DMS 273 (cell line): ENCODE results near the gene ST3GAL3.
"Not testable (repeated sequence)": the region's sequence is repeated elsewhere in the genome, so short reads cannot be mapped to it uniquely, and the experiment has no call there.

Experiments used
- DNase-seq: peaks from one replicate; lab custom pipeline; 2025; ENCODE audit not compliant: unreplicated experiment; lab: John Stamatoyannopoulos, UW

The ST3GAL3 gene

GRCh38 chr1:43817304-43817939, 110.1 kb downstream of the ST3GAL3 start:
- DNase-seq = no peak

- DNase-seq = peak; percentile 9
Measured at GRCh38 chr1:43818691-43819090, 111.4 kb downstream of the ST3GAL3 start.

- DNase-seq = no peak
Measured at GRCh38 chr1:43819357-43819756, 112.0 kb downstream of the ST3GAL3 start.

GRCh38 chr1:43821471-43821870, 114.1 kb downstream of the ST3GAL3 start:
- no peak for DNase-seq

GRCh38 chr1:43822040-43822690, 114.8 kb downstream of the ST3GAL3 start:
- DNase-seq = no peak

GRCh38 chr1:43824795-43825194, 117.5 kb downstream of the ST3GAL3 start:
- DNase-seq = no peak

GRCh38 chr1:43828574-43828973, 121.2 kb downstream of the ST3GAL3 start:
- DNase-seq = no peak

GRCh38 chr1:43830802-43831201, 123.5 kb downstream of the ST3GAL3 start:
- no peak for DNase-seq

- no peak for DNase-seq
Measured at GRCh38 chr1:43831851-43832250, 124.5 kb downstream of the ST3GAL3 start.

- DNase-seq = no peak
Measured at GRCh38 chr1:43832255-43832654, 124.9 kb downstream of the ST3GAL3 start.

GRCh38 chr1:43832998-43833397, 125.7 kb downstream of the ST3GAL3 start:
- DNase-seq = no peak

GRCh38 chr1:43833902-43834279, 126.6 kb downstream of the ST3GAL3 start:
- not testable (repeated sequence) for DNase-seq

- no peak for DNase-seq
Measured at GRCh38 chr1:43834280-43835081, 127.1 kb downstream of the ST3GAL3 start.

GRCh38 chr1:43835082-43836021, 128.0 kb downstream of the ST3GAL3 start:
- peak; percentile 39 for DNase-seq

- peak; percentile 98 for DNase-seq
Measured at GRCh38 chr1:43836267-43836951, 129.1 kb downstream of the ST3GAL3 start.

- DNase-seq = no peak
Measured at GRCh38 chr1:43839056-43839455, 131.7 kb downstream of the ST3GAL3 start.

- DNase-seq = no peak
Measured at GRCh38 chr1:43841321-43842174, 134.2 kb downstream of the ST3GAL3 start.

GRCh38 chr1:43842175-43842498, 134.8 kb downstream of the ST3GAL3 start:
- no peak for DNase-seq

GRCh38 chr1:43843684-43844083, 136.3 kb downstream of the ST3GAL3 start:
- no peak for DNase-seq

- no peak for DNase-seq
Measured at GRCh38 chr1:43844114-43844513, 136.8 kb downstream of the ST3GAL3 start.
